NCI-H146 treated with DMSO at 0.1 percent for 48 hours (cell line): ENCODE data around the gene SLC18A3.

Experiments used
- DNase-seq: peaks from one replicate; lab custom pipeline; 2025; ENCODE audit not compliant: unreplicated experiment; lab: John Stamatoyannopoulos, UW

Gene SLC18A3

DNA sequence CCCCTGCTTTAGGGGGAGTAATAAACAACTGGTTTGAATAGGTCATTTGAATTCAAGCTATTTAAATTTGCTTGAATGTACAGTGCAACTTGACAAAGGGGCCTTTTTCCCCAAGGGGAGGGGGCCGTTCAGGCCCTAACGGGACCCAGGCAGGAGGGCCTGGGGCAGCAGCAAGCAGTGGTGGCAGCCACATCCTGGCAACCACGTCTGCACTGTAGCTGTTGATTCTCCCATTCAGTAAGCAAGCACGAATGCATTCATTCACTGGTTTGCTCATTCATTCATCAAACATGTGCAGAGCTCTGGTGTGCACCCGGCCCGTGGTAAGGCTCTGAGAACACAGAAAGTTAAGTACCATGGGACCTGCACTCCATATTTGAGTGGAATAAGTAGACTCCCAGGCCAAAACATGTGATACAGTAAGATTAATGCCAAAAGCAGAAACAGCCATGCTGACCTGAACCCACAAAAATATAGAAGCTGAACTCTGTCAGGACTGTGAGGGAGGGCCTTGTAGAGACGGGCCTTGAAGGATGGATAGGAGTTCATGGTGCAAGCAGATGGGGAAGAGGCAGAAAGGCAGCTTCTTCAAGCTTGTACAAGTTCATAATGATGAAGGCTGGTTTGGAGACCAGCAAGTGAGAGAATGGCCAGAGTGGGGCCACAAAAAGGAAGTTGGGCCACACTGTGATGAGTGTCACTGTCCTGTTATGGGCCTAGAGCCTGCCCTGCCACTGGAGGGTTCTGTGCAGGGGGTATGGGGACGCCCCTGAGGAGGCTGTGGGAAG lies 40.0 kb downstream of the SLC18A3 start:
- no peak for DNase-seq

- DNase-seq: no peak
Observed at GRCh38 chr10:49650724-49651034, 40.6 kb downstream of the SLC18A3 start.

GRCh38 chr10:49651039-49651835 lies 41.1 kb downstream of the SLC18A3 start:
- DNase-seq: no peak

GRCh38 chr10:49651917-49652316 lies 41.8 kb downstream of the SLC18A3 start:
- DNase-seq: no peak

DNA sequence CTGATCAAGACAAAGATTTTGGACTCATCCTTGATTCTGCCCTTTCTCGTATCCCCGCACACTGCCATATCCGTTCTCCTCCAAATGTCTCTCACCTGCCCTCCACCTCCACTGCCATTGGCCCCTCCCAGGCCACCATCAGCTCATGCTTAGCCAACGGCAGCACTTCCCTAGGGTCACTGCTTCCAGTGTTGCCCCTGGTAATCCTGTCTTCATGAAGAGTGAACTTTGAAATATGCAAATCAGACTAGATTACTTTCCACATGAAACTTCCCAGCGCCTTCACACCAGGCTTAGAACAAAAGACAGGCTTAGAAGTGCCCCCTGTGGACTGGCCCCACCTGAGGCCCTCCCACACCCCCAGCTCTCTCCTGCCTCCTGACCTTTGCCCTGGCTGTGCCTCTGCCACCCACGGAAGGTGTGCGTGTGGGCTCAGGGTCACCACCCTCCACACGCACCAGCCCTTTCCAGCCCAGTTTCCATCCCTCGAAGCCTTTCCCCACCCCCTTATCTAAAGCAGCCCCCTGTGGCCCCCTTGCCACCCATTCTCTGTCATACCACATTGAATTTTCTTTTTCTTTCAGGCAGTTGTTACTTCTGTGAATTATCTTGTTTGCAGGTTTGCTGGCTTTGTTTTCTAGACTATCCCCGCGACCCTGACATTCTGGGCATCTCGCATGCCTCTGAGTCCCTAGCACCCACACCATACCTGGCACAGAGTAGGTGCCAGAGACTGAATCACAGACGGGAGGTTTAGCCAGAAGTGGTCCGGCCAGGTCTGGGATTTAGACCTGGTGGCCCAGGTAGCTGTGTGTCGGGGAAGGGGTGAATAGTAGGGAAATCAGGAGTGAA lies 42.5 kb downstream of the SLC18A3 start:
- DNase-seq: no peak

DNA sequence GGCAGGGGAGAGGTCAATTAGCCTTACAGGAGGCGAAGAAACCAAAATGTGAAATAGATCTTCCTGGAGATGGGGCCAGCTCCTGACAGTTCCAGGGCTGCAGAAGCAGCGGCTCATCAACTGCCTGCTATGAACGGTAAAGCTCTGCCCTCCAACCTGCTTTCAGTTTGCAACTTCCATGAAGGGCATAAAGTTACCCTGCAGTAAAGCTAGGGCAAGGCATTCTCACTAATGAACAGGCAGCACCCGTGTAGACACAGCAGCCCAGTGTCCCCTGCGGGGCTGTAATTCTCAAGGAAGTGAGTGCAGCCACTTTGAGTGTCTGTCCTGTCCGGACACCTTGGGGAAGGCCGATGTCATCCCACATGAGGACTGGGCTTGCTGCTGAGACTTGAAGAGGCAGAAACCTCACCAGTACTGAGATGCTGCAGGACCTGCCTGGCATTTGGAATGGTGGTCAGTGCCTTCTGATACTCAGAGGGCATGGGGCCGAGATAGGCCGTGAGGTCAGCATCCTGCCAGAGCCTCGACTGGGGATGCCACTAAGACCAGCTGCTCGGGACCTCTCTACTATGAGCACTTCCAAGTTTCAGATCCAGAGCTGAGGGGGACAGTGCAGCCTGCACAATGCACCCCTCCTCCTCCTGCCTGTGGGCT lies 43.3 kb downstream of the SLC18A3 start:
- DNase-seq: no peak

- DNase-seq: no peak
Observed at GRCh38 chr10:49654036-49654693, 44.1 kb downstream of the SLC18A3 start.

- DNase-seq: no peak
Observed at GRCh38 chr10:49655099-49655498, 45.0 kb downstream of the SLC18A3 start.

GRCh38 chr10:49656845-49657493 lies 46.9 kb downstream of the SLC18A3 start:
- DNase-seq: no peak

DNA sequence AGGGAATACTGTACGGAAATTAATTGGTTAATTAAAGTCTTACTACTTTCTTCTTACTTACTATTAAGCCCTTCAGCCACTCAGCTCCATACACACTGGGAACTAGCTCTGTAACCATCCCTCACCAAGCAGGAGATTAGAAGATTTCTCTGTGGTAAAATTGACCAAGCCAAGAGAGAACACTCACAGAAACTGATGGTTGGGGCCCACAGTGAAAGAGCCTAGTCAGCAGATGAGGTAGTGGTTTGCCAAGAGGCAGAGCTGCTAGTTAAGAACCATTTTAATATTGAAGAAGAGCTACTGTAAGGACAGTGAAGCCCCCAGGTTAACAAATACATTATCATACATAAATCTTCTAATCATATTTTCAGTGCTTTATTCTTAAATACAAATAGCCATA lies 47.5 kb downstream of the SLC18A3 start:
- DNase-seq: no peak

DNA sequence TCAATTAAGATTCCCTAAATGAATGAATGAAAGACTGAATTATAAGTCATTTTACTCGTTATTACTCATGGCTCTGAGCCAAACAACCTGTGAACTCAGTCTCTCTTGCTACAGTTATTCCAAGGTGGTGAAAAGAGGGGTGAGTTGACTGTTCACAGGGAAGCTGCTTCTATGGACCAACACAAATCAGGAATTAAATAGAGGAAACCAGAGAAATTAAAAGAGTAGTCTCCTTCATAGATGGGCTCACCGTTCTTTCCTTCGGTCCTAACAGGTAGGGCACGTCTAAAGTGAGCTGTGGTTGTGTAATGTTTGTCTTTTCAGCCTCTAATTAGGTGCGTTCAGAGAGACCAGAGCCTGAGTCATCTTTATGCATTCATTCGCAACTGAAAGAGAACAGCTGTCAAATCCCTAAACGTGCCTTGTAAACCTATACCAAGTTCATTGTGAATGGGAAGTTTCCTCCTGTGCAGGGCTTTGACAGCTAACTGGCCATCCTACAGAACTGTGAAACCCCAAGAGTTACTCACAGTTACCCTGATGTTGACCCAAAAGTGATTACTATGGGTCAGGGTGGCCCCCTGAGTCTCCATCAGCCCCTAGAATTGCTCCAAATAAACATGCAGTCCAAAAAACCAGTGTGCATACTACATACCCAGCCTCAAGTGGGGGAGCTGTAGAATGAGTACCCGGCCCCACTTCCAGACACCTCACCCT lies 51.2 kb downstream of the SLC18A3 start:
- no peak for DNase-seq
